HepG2 (cell line): Measurements from ENCODE around the gene TOR1A. TPM values are rescaled to one million over a fixed set of nuclear protein-coding genes. Genes with fewer than 3 reads are reported as not detected.
A peak's percentile ranks its signal among the peaks of the same experiment; 100 is the strongest.

Experiments
- ATAC-seq: fragments of 200-7000 bp; cut with Tn5 transposase; 3 replicates; pipeline ENCODE4 v1.9.1; 2020; ENCODE audit warnings: mild to moderate bottlenecking, moderate library complexity
- BruUV-seq: library from RNA; stranded (reverse); fragments of 400-500 nt; replicated peaks from 2 replicates; lab custom pipeline; 2021; lab: Mats Ljungman, UMichigan
- CTCF ChIA-PET: fragments of 300-600 bp; formaldehyde crosslinking; extraction: SDS; loops from one replicate; lab custom pipeline; 2021; ENCODE audit warnings: low total read pairs, inconsistent platforms, low intra/inter-chr PET ratio; lab: Yijun Ruan, JAX
- POLR2A ChIA-PET: fragments of 350-600 bp; sonication (Branson Sonifier 250); formaldehyde crosslinking; loops from one replicate; lab custom pipeline; 2020; ENCODE audit warnings: antibody characterized with exemption, inconsistent platforms; lab: Yijun Ruan, JAX
- DNase-seq: peaks from one replicate; pipeline ENCODE4 v3.0.0-alpha.2; 2015; ENCODE audit warnings: low spot score
- FAIRE-seq: peaks from 3 replicates; lab custom pipeline; 2011; peaks lifted over from hg19 to GRCh38; lab: Jason Lieb, UNC
- H2AFZ ChIP-seq: one replicate; pipeline ENCODE4 v1.6.1; 2011; ENCODE audit warnings: low read length, inconsistent platforms
- H3K27ac ChIP-seq: fragments of 300-600 bp; 3 replicates; pipeline ENCODE4 v1.8.0; 2011; ENCODE audit warnings: mixed run types, mild to moderate bottlenecking, mixed read lengths, low read length, inconsistent platforms; ENCODE audit not compliant: insufficient read depth; ENCODE audit errors: extremely low read length
- H3K27me3 ChIP-seq, 2 experiments: fragments of 200-600 bp in 1 of 2; 2 replicates in 1 of 2; 3 replicates in 1 of 2; pipeline versions ENCODE4 v1.6.0 to v1.8.0; 2011; ENCODE audit warnings: low read length in 2 of 2, mild to moderate bottlenecking in 2 of 2, moderate library complexity in 2 of 2, inconsistent platforms in 1 of 2; ENCODE audit not compliant: insufficient read depth in 2 of 2, control insufficient read depth in 1 of 2
- H3K36me3 ChIP-seq, 2 experiments: fragments of 200-600 bp in 1 of 2; replicated peaks in 1 of 2; 2 replicates in 1 of 2; 3 replicates in 1 of 2; pipeline versions ENCODE4 v1.5.1 to v1.8.0; 2011; ENCODE audit warnings: low read length in 2 of 2, inconsistent platforms in 1 of 2; ENCODE audit not compliant: insufficient read depth in 2 of 2, control insufficient read depth in 1 of 2
- H3K4me1 ChIP-seq: 2 replicates; pipeline ENCODE4 v1.5.1; 2012; ENCODE audit warnings: low read length, inconsistent platforms; ENCODE audit not compliant: insufficient read depth
- H3K4me2 ChIP-seq: 2 replicates; pipeline ENCODE4 v1.6.0; 2011; ENCODE audit warnings: low read depth, low read length, inconsistent platforms
- H3K4me3 ChIP-seq, 3 experiments: fragments of 200-600 bp in 1 of 3; sonication (generic), shearing (Covaris generic) in 1 of 3; replicated peaks in 1 of 3; 2 replicates each; pipeline ENCODE4 v1.5.1; 2011 to 2016; ENCODE audit warnings: low read length in 3 of 3, inconsistent platforms in 2 of 3, low read depth in 2 of 3, mild to moderate bottlenecking in 2 of 3, control low read depth in 1 of 3, mixed read lengths in 1 of 3; ENCODE audit not compliant: insufficient read depth in 1 of 3
- H3K79me2 ChIP-seq: one replicate; pipeline ENCODE4 v1.6.1; 2011; ENCODE audit warnings: low read length, inconsistent platforms; ENCODE audit not compliant: insufficient read depth
- H3K9ac ChIP-seq: 2 replicates; pipeline ENCODE4 v1.6.0; 2011; ENCODE audit warnings: mild to moderate bottlenecking, low read depth, low read length, inconsistent platforms; ENCODE audit not compliant: insufficient read depth
- H3K9me3 ChIP-seq: 2 replicates; pipeline ENCODE4 v1.5.1; 2012; ENCODE audit warnings: mild to moderate bottlenecking, low read length
- H4K20me1 ChIP-seq: 2 replicates; pipeline ENCODE4 v1.6.0; 2011; ENCODE audit warnings: inconsistent platforms, mild to moderate bottlenecking, low read length, moderate library complexity; ENCODE audit not compliant: insufficient read depth
- AGO2 ChIP-seq: fragments of 200-400 bp; formaldehyde crosslinking; optimal IDR thresholded peaks from 2 replicates; pipeline ENCODE3; 2017; ENCODE audit warnings: mild to moderate bottlenecking, low read depth, low read length, moderate library complexity
- HOXA9 ChIP-seq: sonication (generic); formaldehyde crosslinking; IDR thresholded peaks from 2 replicates; pipeline ENCODE4 v1.8.1; 2022; ENCODE audit warnings: missing genetic modification reagents, mild to moderate bottlenecking, moderate library complexity, borderline replicate concordance
- JARID2 ChIP-seq: sonication (generic); formaldehyde crosslinking; IDR thresholded peaks from 2 replicates; pipeline ENCODE4 v1.8.1; 2023; ENCODE audit warnings: missing genetic modification reagents, inconsistent platforms; ENCODE audit not compliant: insufficient replicate concordance
- PAWR ChIP-seq: sonication (generic); formaldehyde crosslinking; IDR thresholded peaks from 2 replicates; pipeline ENCODE4 v1.4.0; 2020; ENCODE audit warnings: missing genetic modification reagents, mild to moderate bottlenecking, borderline replicate concordance
- ZNF883 ChIP-seq: sonication (generic); formaldehyde crosslinking; IDR thresholded peaks from 2 replicates; pipeline ENCODE4 v1.5.1; 2020; ENCODE audit warnings: mild to moderate bottlenecking, missing genetic modification reagents; ENCODE audit errors: not compliant biosample characterization
- WGBS: methylation state at CpG from one replicate; pipeline ENCODE4 v1.1.6; 2017; ENCODE audit warnings: low lambda C conversion rate; 5-methylcytosine and 5-hydroxymethylcytosine counted together
- in situ Hi-C: cut with HindIII; loops from 2 replicates; pipeline ENCODE4 v1.10.0; 2017; ENCODE audit warnings: low pct_unique_long_range_greater_than_20kb; ENCODE audit not compliant: extremely low pct_ligation_motif_present
- intact Hi-C: fragments of 100-400 bp; cut with micrococcal nuclease; formaldehyde crosslinking; loops from one replicate; pipeline ENCODE4 v1.10.0; 2022; ENCODE audit not compliant: unreplicated experiment
- polyA plus RNA-seq, 8 experiments: library from polyadenylated mRNA; depleted of rRNA in 3 of 8; stranded (reverse) in 7 of 8; unstranded in 1 of 8; fragments of >200 nt; fragmentation: Illumina TruSeq in 4 of 8; extraction: Trizol in 4 of 8; gene quantifications; 2 replicates each; pipeline versions ENCODE4 v1.2.1 to v1.2.3, GENCODE V29; 2011 to 2016; ENCODE audit warnings: low read depth in 4 of 8, missing spikeins in 1 of 8, mixed read lengths in 1 of 8; ENCODE audit not compliant: insufficient read depth in 1 of 8
- total RNA-seq, 5 experiments: library from RNA; depleted of rRNA; stranded (reverse); fragments of >200 nt; fragmentation: Illumina TruSeq; extraction: Trizol; gene quantifications; 2 replicates each; pipeline ENCODE4 v1.2.3, GENCODE V29; 2016; ENCODE audit warnings: low read depth in 1 of 5
- TF ChIP-seq, protein P1 (sequence below): sonication (generic); formaldehyde crosslinking; IDR thresholded peaks from 2 replicates; pipeline ENCODE4 v1.5.1; 2020; ENCODE audit warnings: missing genetic modification reagents, mild to moderate bottlenecking, borderline replicate concordance

TOR1A gene
- total and polyA plus RNA-seq, 2 of the 13 experiments (the other 11 are each of a cell fraction or from before 2014, with no cell fraction given): 31.6 to 41.4 TPM

DNA sequence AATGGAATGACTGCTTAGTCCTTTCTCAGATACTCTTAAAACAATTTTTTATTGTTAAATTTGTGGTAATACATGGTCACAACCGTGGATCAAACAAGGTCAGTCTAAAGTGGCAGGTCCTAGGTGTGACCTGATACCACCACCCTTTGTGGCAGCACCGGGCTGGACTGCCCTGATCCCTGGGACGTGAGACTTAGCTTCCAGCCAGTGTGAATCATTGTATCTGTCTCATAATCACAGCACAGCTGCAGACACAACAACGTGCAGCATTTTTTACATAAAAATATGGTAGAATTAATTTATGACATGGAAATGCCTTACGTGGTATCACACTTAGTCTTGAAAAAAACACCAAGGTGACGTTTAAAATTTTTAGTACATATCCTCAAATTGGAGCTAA, 13.1 kb downstream of the TOR1A start (continued):
- TF ChIP-seq, protein P1, sequence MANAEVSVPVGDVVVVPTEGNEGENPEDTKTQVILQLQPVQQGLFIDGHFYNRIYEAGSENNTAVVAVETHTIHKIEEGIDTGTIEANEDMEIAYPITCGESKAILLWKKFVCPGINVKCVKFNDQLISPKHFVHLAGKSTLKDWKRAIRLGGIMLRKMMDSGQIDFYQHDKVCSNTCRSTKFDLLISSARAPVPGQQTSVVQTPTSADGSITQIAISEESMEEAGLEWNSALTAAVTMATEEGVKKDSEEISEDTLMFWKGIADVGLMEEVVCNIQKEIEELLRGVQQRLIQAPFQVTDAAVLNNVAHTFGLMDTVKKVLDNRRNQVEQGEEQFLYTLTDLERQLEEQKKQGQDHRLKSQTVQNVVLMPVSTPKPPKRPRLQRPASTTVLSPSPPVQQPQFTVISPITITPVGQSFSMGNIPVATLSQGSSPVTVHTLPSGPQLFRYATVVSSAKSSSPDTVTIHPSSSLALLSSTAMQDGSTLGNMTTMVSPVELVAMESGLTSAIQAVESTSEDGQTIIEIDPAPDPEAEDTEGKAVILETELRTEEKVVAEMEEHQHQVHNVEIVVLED (CRISPR knock-in tag): no peak
- no peak for TF ChIP-seq JARID2 (CRISPR knock-in tag)
- no peak for TF ChIP-seq ZNF883 (CRISPR knock-in tag)

GRCh38 chr9:129810116-129810515, 13.8 kb downstream of the TOR1A start:
- Histone ChIP-seq H3K9me3 (no peaks in the 10 kb centered on the region), H4K20me1 (no peaks in the 10 kb centered on the region), H3K36me3 (peaks cover 8 to 23% of the 10 kb centered on the region in 2 experiments; a peak in 4 of 5 replicates), H3K79me2 (no peaks in the 10 kb centered on the region), H3K4me2 (no peak overlapping the region), H3K4me1 (peaks cover 23% of the 10 kb centered on the region), H3K27me3 (no peaks in the 10 kb centered on the region), H3K27ac (peak overlapping the region; percentile 49), H2AFZ (no peak overlapping the region), H3K9ac (no peak overlapping the region), H3K4me3 (no peak overlapping the region)
- 90% methylated on average over 11 of the region's 11 CpGs for WGBS
- TF ChIP-seq HOXA9 (no peak), AGO2 (peak; percentile 59), PAWR (no peak)
- intact Hi-C loops: no loop called here
- ChIA-PET CTCF (no interaction called here), POLR2A (interaction anchor here (0.7 kb wide), 1 partner anchor 24 kb away, joined by 3 read pairs; no protein-coding TSS in a partner anchor)
- in situ Hi-C loops: no loop called here
- no peak for FAIRE-seq
- DNase-seq: no peak
- ATAC-seq: no peak
- BruUV-seq: no TSS peak
